ES-I3 (cell line): Measurements from ENCODE around the gene PIGO.

Source experiments
- H3K36me3 ChIP-seq: 2 replicates; pipeline ENCODE4 v1.6.1; 2013; ENCODE audit warnings: mild to moderate bottlenecking, low read length, control low read depth, moderate library complexity; ENCODE audit not compliant: insufficient read depth
- H3K4me1 ChIP-seq: 2 replicates; pipeline ENCODE4 v1.6.1; 2013; ENCODE audit warnings: mild to moderate bottlenecking, control low read depth, low read length; ENCODE audit not compliant: insufficient read depth
- H3K9ac ChIP-seq: 2 replicates; pipeline ENCODE4 v1.6.1; 2013; ENCODE audit warnings: low read depth, mild to moderate bottlenecking, low read length, moderate library complexity
- H3K9me3 ChIP-seq: 2 replicates; pipeline ENCODE4 v1.6.1; 2013; ENCODE audit warnings: mild to moderate bottlenecking, low read length, moderate library complexity; ENCODE audit not compliant: control insufficient read depth, insufficient read depth

Gene PIGO

GRCh38 chr9:35097573-35097972 is 1.2 kb upstream of the PIGO start:
- Histone ChIP-seq H3K4me1 (no peaks in the 10 kb centered on the region; the same call in 1 of the 2 replicates), H3K9me3 (no peaks in the 10 kb centered on the region), H3K36me3 (peaks cover 15% of the 10 kb centered on the region; the same call in 1 of the 2 replicates), H3K9ac (no peak overlapping the region)

GRCh38 chr9:35091536-35091935 is 4.9 kb downstream of the PIGO start:
- no peak overlapping the region for H3K9ac ChIP-seq
- no peaks in the 10 kb centered on the region for H3K9me3 ChIP-seq
- peaks cover 26% of the 10 kb centered on the region for H3K36me3 ChIP-seq
- no peaks in the 10 kb centered on the region; the same call in 1 of the 2 replicates for H3K4me1 ChIP-seq

- H3K9ac ChIP-seq, result no peak overlapping the region
- no peaks in the 10 kb centered on the region for H3K4me1 ChIP-seq
- H3K9me3 ChIP-seq, result no peaks in the 10 kb centered on the region
- H3K36me3 ChIP-seq, result peaks cover 26% of the 10 kb centered on the region
Observed at GRCh38 chr9:35089434-35089833, 7.0 kb downstream of the PIGO start.

- peaks cover 17% of the 10 kb centered on the region for H3K36me3 ChIP-seq
- H3K9me3 ChIP-seq, result no peaks in the 10 kb centered on the region
- H3K4me1 ChIP-seq, result no peaks in the 10 kb centered on the region
- no peak overlapping the region for H3K9ac ChIP-seq
Observed at GRCh38 chr9:35085078-35085477, 11.3 kb downstream of the PIGO start.

DNA sequence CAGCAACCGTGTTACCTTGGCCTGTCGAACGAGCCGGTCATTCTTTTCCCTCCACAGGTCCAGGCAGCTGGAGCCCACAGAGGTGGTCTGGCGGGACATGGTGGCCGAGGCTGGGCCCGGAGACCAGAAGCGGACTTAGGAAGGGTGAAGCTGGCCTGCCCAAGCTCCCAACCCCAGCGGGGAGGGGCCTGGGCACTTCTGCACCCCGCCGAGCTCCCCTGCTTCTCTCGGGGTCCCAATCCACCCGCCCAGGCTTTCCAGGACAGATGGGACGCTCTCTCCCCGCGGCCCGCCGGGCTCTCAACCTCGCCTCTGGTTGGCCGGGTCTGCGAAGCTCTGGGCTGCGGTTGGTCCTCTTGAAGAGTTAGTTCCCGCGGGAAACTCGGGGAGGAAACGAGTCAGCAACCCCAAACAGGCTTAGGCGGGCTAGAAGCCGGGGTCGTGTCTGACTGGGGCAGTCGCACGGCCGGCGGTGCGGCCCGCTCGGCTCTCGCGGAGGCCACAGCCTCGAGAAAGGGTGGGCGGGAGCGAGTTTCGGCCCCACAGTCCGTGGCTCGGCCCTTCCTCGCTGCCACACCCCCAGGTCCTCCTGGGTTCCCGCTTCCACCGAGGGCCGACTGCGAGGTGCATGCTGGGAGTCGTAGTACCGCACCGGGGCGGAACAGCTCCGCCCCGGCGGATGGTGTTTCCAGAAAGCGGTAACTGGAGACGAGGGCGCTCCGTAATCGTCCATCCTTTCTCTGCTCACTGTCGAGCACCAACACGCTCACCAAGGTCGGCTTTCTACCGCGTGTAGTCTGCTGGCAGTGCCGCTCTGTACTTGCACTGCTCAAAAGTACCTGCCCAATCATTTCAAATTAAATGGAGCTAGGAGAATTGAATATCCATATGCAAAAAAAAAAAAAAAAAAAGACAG is 16.7 kb downstream of the PIGO start, which contains the start of gene FANCG:
FANCG (minus strand) TSS at position 517 of the 916 bp plus-strand sequence; CDS start at position 99, 418 bp downstream.
- peak within 1 kb of the TSS; percentile 64 for H3K9ac ChIP-seq
- H3K9me3 ChIP-seq, result no peaks in the 10 kb centered on the region
- peaks cover 7% of the 10 kb centered on the region; the same call in 1 of the 2 replicates for H3K4me1 ChIP-seq
- H3K36me3 ChIP-seq, result peaks cover 12% of the 10 kb centered on the region

- Histone ChIP-seq H3K4me1 (peaks cover 7% of the 10 kb centered on the region; the same call in 1 of the 2 replicates), H3K9me3 (no peaks in the 10 kb centered on the region), H3K9ac (peak overlapping the region; percentile 64), H3K36me3 (peaks cover 14% of the 10 kb centered on the region)
Observed at GRCh38 chr9:35079041-35079425, 17.4 kb downstream of the PIGO start.

GRCh38 chr9:35078066-35078465 is 18.3 kb downstream of the PIGO start:
- H3K4me1 ChIP-seq, result peaks cover 7% of the 10 kb centered on the region; the same call in 1 of the 2 replicates
- no peak overlapping the region for H3K9ac ChIP-seq
- no peaks in the 10 kb centered on the region for H3K9me3 ChIP-seq
- H3K36me3 ChIP-seq, result peaks cover 14% of the 10 kb centered on the region

DNA sequence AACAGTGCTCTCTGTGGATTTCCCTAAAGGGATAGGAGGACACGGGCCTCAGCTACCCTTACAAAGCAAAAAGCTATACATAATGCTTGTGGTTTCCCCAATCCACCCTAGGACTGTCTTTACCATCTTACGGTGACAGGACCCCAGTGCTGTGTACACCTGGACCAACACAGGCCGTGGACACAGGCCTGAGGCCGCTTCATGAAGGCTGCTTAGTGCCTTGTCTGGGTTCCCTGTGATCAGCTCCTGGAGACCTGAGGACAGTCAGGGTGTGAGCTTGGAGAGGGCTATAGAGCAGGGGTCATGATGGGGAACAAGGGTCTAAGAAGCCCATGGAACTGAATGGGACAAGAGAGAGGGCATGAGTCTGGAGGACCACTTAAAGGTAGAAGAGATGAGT is 19.5 kb downstream of the PIGO start:
- H3K4me1 ChIP-seq, result peaks cover 7% of the 10 kb centered on the region; the same call in 1 of the 2 replicates
- H3K36me3 ChIP-seq, result peaks cover 14% of the 10 kb centered on the region
- no peak overlapping the region for H3K9ac ChIP-seq
- no peaks in the 10 kb centered on the region for H3K9me3 ChIP-seq

GRCh38 chr9:35075358-35075757 is 21.0 kb downstream of the PIGO start:
- no peak overlapping the region for H3K9ac ChIP-seq
- peaks cover 7% of the 10 kb centered on the region; the same call in 1 of the 2 replicates for H3K4me1 ChIP-seq
- no peaks in the 10 kb centered on the region for H3K9me3 ChIP-seq
- peaks cover 14% of the 10 kb centered on the region for H3K36me3 ChIP-seq

DNA sequence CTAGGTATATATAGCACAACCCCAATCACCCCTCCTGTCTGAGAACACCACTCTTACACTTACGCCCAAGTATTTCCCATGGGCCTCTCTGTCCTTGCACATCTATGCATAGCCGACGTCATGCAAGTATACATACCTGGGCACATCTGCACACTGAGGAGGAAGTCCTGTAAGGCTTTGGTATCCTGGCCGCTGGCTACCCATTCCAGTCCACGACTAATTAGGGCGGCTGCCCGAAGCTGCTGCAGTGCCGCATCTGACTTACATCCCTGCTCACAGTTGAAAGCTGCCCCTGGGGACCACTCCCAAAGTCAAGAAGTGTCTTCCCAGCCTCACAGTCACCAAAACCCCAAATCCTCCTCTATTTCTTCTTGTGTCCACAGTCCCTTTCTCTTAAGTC is 21.6 kb downstream of the PIGO start:
- peaks cover 14% of the 10 kb centered on the region for H3K36me3 ChIP-seq
- no peaks in the 10 kb centered on the region for H3K9me3 ChIP-seq
- H3K9ac ChIP-seq, result no peak overlapping the region
- H3K4me1 ChIP-seq, result peaks cover 13% of the 10 kb centered on the region; the same call in 1 of the 2 replicates

DNA sequence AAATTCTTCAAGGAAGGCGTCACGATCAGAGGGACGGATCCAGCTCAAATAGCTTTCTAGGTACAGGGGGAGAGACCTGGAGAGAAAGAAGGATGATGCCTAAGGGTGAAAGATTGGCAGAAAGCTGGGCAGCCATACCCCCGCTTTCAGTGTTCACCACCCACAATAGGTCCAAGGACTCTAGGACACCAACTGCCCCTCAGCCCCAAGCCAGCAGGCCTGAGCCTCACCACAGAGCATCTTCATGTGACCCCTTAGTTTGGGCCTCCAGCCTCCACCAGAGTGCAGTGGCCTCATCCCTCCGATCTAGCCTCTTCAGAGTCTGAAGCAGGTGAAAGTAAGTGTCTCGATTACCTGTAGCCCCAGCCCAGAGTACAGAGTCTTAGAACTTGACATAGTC is 22.2 kb downstream of the PIGO start:
- Histone ChIP-seq H3K9me3 (no peaks in the 10 kb centered on the region), H3K36me3 (peaks cover 14% of the 10 kb centered on the region), H3K4me1 (peaks cover 16% of the 10 kb centered on the region; the same call in 1 of the 2 replicates), H3K9ac (no peak overlapping the region)

DNA sequence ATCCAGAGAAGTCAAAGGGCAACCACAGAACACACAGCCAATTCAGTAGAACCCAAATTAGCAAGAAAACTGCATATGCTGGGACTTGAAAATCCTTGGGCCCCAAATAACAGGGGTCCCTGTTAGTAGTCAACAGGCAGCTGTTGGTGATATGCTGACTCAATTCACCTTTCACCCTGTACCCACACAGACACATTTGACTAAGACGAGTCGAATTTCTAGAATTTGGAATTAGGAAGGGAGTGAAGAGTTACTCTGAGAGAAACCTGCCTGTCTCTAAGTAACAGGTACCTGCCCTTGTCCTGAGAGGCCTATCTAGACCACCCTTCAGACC is 23.1 kb downstream of the PIGO start:
- H3K9ac ChIP-seq, result peak overlapping the region; percentile 35; the same call in 1 of the 2 replicates
- H3K9me3 ChIP-seq, result no peaks in the 10 kb centered on the region
- peaks cover 10% of the 10 kb centered on the region; the same call in 1 of the 2 replicates for H3K4me1 ChIP-seq
- H3K36me3 ChIP-seq, result peaks cover 17% of the 10 kb centered on the region

DNA sequence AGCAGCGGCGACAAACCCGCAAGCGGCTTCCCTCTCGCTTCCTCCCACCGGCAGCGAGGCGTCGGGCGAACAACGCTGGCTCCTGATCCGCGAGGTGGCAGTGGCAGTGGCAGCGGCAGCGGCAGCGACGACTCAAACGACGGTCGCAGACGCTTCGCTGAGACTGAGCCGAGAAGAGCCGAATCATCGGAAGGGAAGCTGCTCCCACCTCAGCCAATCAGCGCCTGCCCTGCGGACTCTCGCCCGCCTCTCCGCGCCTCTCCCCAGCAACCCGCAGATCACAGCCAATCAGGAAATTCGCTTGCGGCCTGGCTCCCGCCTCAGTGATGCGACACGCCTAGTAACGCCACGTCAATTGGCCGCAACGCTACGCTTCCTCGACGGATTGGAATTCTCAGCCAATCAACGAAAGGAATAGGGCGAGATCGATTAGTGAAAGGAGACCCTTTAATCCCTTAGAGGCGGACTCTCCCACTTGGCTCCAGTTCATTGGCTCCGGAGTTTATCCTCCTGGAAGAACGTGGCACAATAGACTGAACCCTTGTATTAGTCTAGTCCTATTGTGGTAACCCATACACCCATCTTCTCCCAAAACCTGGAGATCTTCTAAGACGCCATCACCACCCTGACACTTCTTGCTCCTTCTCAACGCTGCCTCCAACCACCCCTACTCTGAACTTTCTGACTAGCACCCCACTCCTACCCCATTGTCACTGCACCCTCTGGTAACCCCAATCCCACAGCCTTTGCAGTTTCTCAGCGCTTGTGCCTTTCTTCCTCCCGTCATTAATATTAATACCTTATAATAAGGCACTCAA is 23.7 kb downstream of the PIGO start, which contains the start of gene VCP:
VCP (minus strand) TSS at position 165 of the 818 bp plus-strand sequence. CDS start 272 bp downstream, outside the sequence.
- H3K36me3 ChIP-seq, result peaks cover 22% of the 10 kb centered on the region

DNA sequence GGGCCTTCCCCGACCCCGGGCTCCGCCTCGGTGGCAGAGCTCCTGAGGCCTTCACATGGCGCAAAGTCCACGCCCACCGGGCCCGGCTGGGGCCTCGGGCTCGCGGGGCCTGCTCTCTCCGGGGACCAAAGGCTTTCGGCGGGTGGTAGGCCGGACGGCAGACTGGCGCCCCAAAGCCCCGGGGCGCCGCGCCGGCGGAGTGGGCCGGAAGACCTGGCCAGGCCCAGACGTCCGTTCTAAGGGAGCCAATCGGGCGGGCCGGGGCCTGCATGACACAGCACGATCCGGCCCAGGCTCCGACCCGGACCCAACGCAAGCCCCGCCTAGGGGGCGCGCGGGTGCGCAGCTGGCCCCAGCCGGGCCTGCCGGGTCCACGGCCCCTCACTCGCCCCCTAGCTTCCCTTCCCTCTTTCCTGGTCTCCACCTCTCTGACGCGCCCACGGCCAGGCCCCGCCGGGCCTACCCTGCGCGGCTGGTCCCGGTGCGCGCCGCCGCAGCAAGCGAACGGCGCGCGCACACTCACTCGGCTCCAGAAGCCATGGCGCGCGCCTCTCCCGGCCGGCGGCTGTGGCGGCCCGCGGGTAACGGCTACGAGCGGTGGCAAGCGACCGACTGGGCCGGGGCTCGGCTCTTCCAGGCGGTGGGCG is 24.5 kb downstream of the PIGO start:
- H3K4me1 ChIP-seq, result peaks cover 10% of the 10 kb centered on the region; the same call in 1 of the 2 replicates
- H3K36me3 ChIP-seq, result peaks cover 24% of the 10 kb centered on the region
- peak overlapping the region; percentile 99 for H3K9ac ChIP-seq
- no peaks in the 10 kb centered on the region for H3K9me3 ChIP-seq

More for the DNA sequence above, 23.7 kb downstream of the PIGO start, which contains the start of gene VCP:
- Histone ChIP-seq H3K9me3 (no peaks in the 10 kb centered on the region), H3K9ac (peak within 1 kb of the TSS; percentile 99), H3K4me1 (peaks cover 10% of the 10 kb centered on the region; the same call in 1 of the 2 replicates)
